Thyroid gland (tissue), 4 donors: Measurements from ENCODE around the gene FAM118B. TPM values are rescaled to one million over a fixed set of nuclear protein-coding genes. Genes with fewer than 3 reads are reported as not detected.
A peak's percentile ranks its signal among the peaks of the same experiment; 100 is the strongest.

Source experiments
- DNase-seq, 2 donors: peaks; one replicate each; pipeline ENCODE4 v3.0.0-alpha.2; 2019
- H3K27ac ChIP-seq, 3 donors: fragments of 200-600 bp; sonication (generic); 1 replicate in 2 of 3; 2 replicates in 1 of 3; pipeline ENCODE4 v1.5.1; 2016 to 2019; ENCODE audit warnings: mild to moderate bottlenecking in 1 of 3, moderate library complexity in 1 of 3
- H3K27me3 ChIP-seq: fragments of 200-600 bp; sonication (generic); one replicate; pipeline ENCODE4 v1.5.1; 2019
- H3K36me3 ChIP-seq, 2 donors: fragments of 200-600 bp; sonication (generic); one replicate each; pipeline ENCODE4 v1.5.1; 2016 to 2019
- H3K4me1 ChIP-seq, 2 donors: fragments of 200-600 bp; sonication (generic); one replicate each; pipeline ENCODE4 v1.5.1; 2017 to 2019
- H3K4me3 ChIP-seq, 3 donors: fragments of 200-600 bp; sonication (generic); replicated peaks in 1 of 3; 1 replicate in 2 of 3; 2 replicates in 1 of 3; pipeline ENCODE4 v1.5.1; 2016; ENCODE audit warnings: mild to moderate bottlenecking in 1 of 3
- H3K9me3 ChIP-seq: fragments of 200-600 bp; sonication (generic); one replicate; pipeline ENCODE4 v1.5.1; 2017
- CTCF ChIP-seq, 6 experiments: fragments of 200-600 bp in 3 of 6; fragments of 450-650 bp in 3 of 6; sonication (generic) in 3 of 6; IDR thresholded peaks; one replicate each; pipeline ENCODE4 v1.5.1; 2016 to 2019; ENCODE audit warnings: antibody characterized with exemption in 6 of 6, mild to moderate bottlenecking in 2 of 6, inconsistent platforms in 1 of 6, moderate library complexity in 1 of 6
- POLR2A ChIP-seq, 2 donors: fragments of 450-650 bp; IDR thresholded peaks; one replicate each; pipeline ENCODE4 v1.6.1; 2017; ENCODE audit warnings: antibody characterized with exemption in 2 of 2, mild to moderate bottlenecking in 2 of 2, moderate library complexity in 1 of 2
- WGBS, 2 donors: methylation state at CpG; one replicate each; pipeline ENCODE4 v1.1.5; 2017; 5-methylcytosine and 5-hydroxymethylcytosine counted together
- intact Hi-C: fragments of 100-400 bp; cut with DNase I; formaldehyde crosslinking; loops from one replicate; pipeline ENCODE4 v1.15.1; 2023
- total RNA-seq, 4 donors: library from RNA; depleted of rRNA; stranded (reverse); fragments of >200 nt; gene quantifications; one replicate each; pipeline ENCODE4 v1.2.3, GENCODE V29; 2016

FAM118B gene
- total RNA-seq, 4 donors from 2014 or later = 21.7 to 25.0 (median 23.3) TPM

- TF ChIP-seq CTCF (IDR thresholded peaks at IDR 0.05) (peak in 3 of 6 experiments; percentile 9 to 29 (median 23)), POLR2A (IDR thresholded peaks at IDR 0.05) (peak in 1 of 2 donors; percentile 77)
Observed at GRCh38 chr11:126282736-126283591, 71.4 kb downstream of the FAM118B start, which contains the start of gene TIRAP. TSS of gene TIRAP (plus strand) at chr11:126283093. CDS start at chr11:126290895, 7,802 bp downstream.

GRCh38 chr11:126284829-126285228, 73.2 kb downstream of the FAM118B start:
- no peaks in the 10 kb centered on the region for H3K36me3 ChIP-seq
- no peak overlapping the region for H3K27ac ChIP-seq
- H3K27me3 ChIP-seq = no peaks in the 10 kb centered on the region
- TF ChIP-seq POLR2A (IDR thresholded peaks at IDR 0.05) = no peak
- TF ChIP-seq CTCF (IDR thresholded peaks at IDR 0.05) = no peak
- no peaks in the 10 kb centered on the region for H3K9me3 ChIP-seq
- 67 to 71% methylated on average over 6 of the region's 6 CpGs for WGBS, 2 donors
- H3K4me1 ChIP-seq = peaks cover 5 to 10% of the 10 kb centered on the region in 2 donors
- no peak overlapping the region for H3K4me3 ChIP-seq
- intact Hi-C loops = no loop called here
- peak; percentile 43 to 47 for DNase-seq

More at GRCh38 chr11:126282736-126283591, 71.4 kb downstream of the FAM118B start, which contains the start of gene TIRAP:
- no peaks in the 10 kb centered on the region for H3K27me3 ChIP-seq
- no peaks in the 10 kb centered on the region for H3K9me3 ChIP-seq
- peak within 1 kb of the TSS; percentile 37 to 79 (median 72) for H3K4me3 ChIP-seq
- intact Hi-C loops = no loop called here
- peak; percentile 64 to 71 for DNase-seq
- peaks cover 5 to 10% of the 10 kb centered on the region in 2 donors for H3K4me1 ChIP-seq
- no peaks in the 10 kb centered on the region for H3K36me3 ChIP-seq
- H3K27ac ChIP-seq = peak within 1 kb of the TSS; percentile 72 to 90 (median 77)
- WGBS, 2 donors = 0 to 2% methylated on average over 30 to 31 of the region's 82 CpGs

- Histone ChIP-seq H3K27ac (no peak overlapping the region), H3K4me1 (no peaks in the 10 kb centered on the region), H3K27me3 (no peaks in the 10 kb centered on the region), H3K4me3 (no peak overlapping the region), H3K9me3 (no peaks in the 10 kb centered on the region), H3K36me3 (peaks cover 11% of the 10 kb centered on the region in 2 donors)
- intact Hi-C loops = no loop called here
- no peak for TF ChIP-seq CTCF (IDR thresholded peaks at IDR 0.05)
- TF ChIP-seq POLR2A (IDR thresholded peaks at IDR 0.05) = no peak
- no peak for DNase-seq
- 87 to 89% methylated on average over 6 of the region's 6 CpGs for WGBS, 2 donors
Observed at GRCh38 chr11:126288237-126288636, 76.7 kb downstream of the FAM118B start.

- intact Hi-C loops = no loop called here
- Histone ChIP-seq H3K4me1 (no peaks in the 10 kb centered on the region), H3K27me3 (no peaks in the 10 kb centered on the region), H3K27ac (no peak overlapping the region), H3K4me3 (no peak overlapping the region), H3K9me3 (no peaks in the 10 kb centered on the region), H3K36me3 (peaks cover 11 to 16% of the 10 kb centered on the region in 2 donors)
- no peak for DNase-seq
- TF ChIP-seq POLR2A (IDR thresholded peaks at IDR 0.05) (no peak), CTCF (IDR thresholded peaks at IDR 0.05) (no peak)
- WGBS, 2 donors = 85 to 86% methylated on average over 10 to 12 of the region's 12 CpGs
Observed at GRCh38 chr11:126290887-126291286, 79.3 kb downstream of the FAM118B start.

- Histone ChIP-seq H3K4me1 (no peaks in the 10 kb centered on the region), H3K27ac (no peak overlapping the region), H3K27me3 (no peaks in the 10 kb centered on the region), H3K9me3 (no peaks in the 10 kb centered on the region), H3K4me3 (no peak overlapping the region), H3K36me3 (peaks cover 11 to 16% of the 10 kb centered on the region in 2 donors)
- TF ChIP-seq CTCF (IDR thresholded peaks at IDR 0.05) (no peak), POLR2A (IDR thresholded peaks at IDR 0.05) (no peak)
- WGBS, 2 donors = 91 to 92% methylated on average over 5 of the region's 5 CpGs
- intact Hi-C loops = no loop called here
- no peak for DNase-seq
Observed at GRCh38 chr11:126293726-126294125, 82.1 kb downstream of the FAM118B start.
